Activated CD4-positive, alpha-beta T cell treated with anti-CD3 and anti-CD28 coated beads, Interleukin-2, amount 10 ng/mL, durations not matched to agents 24 days and 14 days (primary cell): ENCODE measurements around the gene CNTN4. TPM values are rescaled to one million over a fixed set of nuclear protein-coding genes. Genes with fewer than 3 reads are reported as not detected.

Experiments
- DNase-seq: peaks from one replicate; pipeline ENCODE4 v3.0.0; 2022
- H3K27ac Mint-ChIP-seq: one replicate; pipeline ENCODE4 v1.8.0; 2022; ENCODE audit warnings: mild to moderate bottlenecking, mixed read lengths
- H3K27me3 Mint-ChIP-seq: one replicate; pipeline ENCODE4 v1.8.0; 2022; ENCODE audit warnings: mixed read lengths
- H3K36me3 Mint-ChIP-seq: one replicate; pipeline ENCODE4 v1.8.0; 2022; ENCODE audit warnings: low read depth, mild to moderate bottlenecking, mixed read lengths
- H3K4me1 Mint-ChIP-seq: one replicate; pipeline ENCODE4 v1.8.0; 2021; ENCODE audit warnings: mixed read lengths
- H3K4me3 Mint-ChIP-seq: one replicate; pipeline ENCODE4 v1.8.0; 2022; ENCODE audit warnings: mild to moderate bottlenecking, moderate library complexity, mixed read lengths
- H3K9me3 Mint-ChIP-seq: one replicate; pipeline ENCODE4 v1.8.0; 2021; ENCODE audit warnings: mixed read lengths
- intact Hi-C: fragments of 100-400 bp; cut with micrococcal nuclease; formaldehyde crosslinking; loops from one replicate; pipeline ENCODE4 v1.15.1; 2023
- total RNA-seq: library from RNA; stranded (reverse); gene quantifications from 2 replicates; pipeline ENCODE4 v1.2.3, GENCODE V29; 2022

The CNTN4 gene
- total RNA-seq, 1 donor from 2014 or later, result not detected

DNA sequence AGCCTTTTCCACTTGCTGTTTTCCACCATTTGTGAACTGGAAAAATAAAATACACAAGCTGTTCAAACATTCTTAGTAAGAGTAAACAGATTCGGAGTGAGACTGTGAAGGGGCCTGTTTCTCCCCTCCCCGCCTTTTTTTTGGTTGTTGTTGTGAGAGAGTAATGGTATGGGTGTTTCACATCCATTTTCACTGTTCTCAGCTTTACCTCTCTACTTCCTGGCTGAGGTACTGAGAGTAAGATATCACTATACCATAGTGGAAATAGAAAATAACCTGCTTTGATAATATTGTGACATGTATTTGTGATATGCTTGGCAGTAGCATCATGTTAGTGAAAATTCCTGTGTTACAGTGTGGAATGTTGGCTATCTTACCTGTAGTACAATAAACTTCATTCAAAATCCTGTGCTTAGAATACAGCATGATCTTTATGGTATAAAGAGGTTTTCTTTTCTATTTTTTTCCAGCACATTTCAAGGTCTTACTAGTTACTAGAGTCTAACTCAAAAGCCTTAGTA is 12.0 kb downstream of the CNTN4 start:
- Mint-ChIP-seq H3K27me3 (no peaks in the 10 kb centered on the region), H3K9me3 (peaks cover 5% of the 10 kb centered on the region), H3K36me3 (no peaks in the 10 kb centered on the region), H3K4me3 (no peak overlapping the region), H3K4me1 (no peaks in the 10 kb centered on the region), H3K27ac (no peak overlapping the region)
- intact Hi-C loops, result no loop called here
- no peak for DNase-seq

DNA sequence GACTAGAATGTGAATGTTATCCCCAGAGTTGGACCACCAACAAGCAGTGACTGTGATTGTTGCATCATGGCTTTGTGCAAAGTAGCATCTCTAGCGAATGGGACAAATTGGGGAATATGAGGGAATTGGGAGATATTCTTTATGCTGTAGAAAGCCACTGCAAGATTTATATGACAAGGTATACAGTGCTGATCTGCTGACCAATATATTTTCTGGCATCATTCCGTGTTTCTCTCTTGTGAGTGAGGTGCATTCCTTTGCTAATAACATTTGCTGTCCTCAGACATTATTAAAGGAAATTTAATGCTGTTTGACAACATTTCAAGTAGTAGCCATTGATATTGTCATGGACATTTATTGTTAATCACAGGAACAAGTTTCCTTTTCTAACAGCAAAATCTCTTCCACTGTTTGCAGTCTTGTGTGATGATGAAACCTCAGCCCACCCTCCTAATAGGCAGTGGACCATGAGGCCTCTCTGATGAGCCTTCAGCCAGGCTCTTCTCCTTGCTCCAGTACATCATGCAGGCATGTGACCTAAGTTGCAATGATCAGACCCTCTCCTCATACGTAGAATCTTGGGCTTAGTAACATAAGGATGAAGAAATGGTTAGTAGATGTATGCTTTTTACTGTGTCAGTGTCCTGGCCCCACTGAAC is 16.1 kb downstream of the CNTN4 start:
- intact Hi-C loops, result no loop called here
- Mint-ChIP-seq H3K36me3 (no peaks in the 10 kb centered on the region), H3K9me3 (no peaks in the 10 kb centered on the region), H3K4me3 (no peak overlapping the region), H3K27ac (no peak overlapping the region), H3K4me1 (no peaks in the 10 kb centered on the region), H3K27me3 (no peaks in the 10 kb centered on the region)
- no peak for DNase-seq

DNA sequence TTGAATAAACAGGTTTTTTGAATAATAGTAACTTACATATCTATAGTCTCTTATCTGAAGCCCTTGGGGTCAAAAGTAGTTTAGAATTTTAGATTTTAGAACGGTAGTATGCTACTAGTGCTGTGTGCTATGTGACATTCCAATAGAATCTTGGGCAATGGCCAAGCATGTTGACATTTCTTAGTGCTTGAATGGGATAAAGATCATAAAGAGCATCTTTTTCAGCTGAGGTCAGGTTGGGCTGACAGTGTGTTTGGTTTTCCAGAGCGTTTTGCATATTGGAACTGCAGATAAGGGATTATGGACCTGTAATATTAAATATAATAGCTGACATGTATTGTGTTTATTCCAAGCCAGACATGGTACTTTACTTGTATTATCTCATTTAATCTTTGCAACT is 32.1 kb downstream of the CNTN4 start:
- DNase-seq, result no peak
- intact Hi-C loops, result no loop called here
- no peak overlapping the region for H3K27ac Mint-ChIP-seq
- no peaks in the 10 kb centered on the region for H3K9me3 Mint-ChIP-seq
- H3K27me3 Mint-ChIP-seq, result no peaks in the 10 kb centered on the region
- H3K36me3 Mint-ChIP-seq, result no peaks in the 10 kb centered on the region
- H3K4me3 Mint-ChIP-seq, result no peak overlapping the region
- no peaks in the 10 kb centered on the region for H3K4me1 Mint-ChIP-seq

GRCh38 chr3:2133146-2133545 is 34.5 kb downstream of the CNTN4 start:
- H3K36me3 Mint-ChIP-seq, result no peaks in the 10 kb centered on the region
- H3K4me1 Mint-ChIP-seq, result no peaks in the 10 kb centered on the region
- H3K4me3 Mint-ChIP-seq, result no peak overlapping the region
- H3K27me3 Mint-ChIP-seq, result no peaks in the 10 kb centered on the region
- no peak for DNase-seq
- H3K27ac Mint-ChIP-seq, result no peak overlapping the region
- no peaks in the 10 kb centered on the region for H3K9me3 Mint-ChIP-seq
- intact Hi-C loops, result no loop called here

- Mint-ChIP-seq H3K36me3 (no peaks in the 10 kb centered on the region), H3K9me3 (no peaks in the 10 kb centered on the region), H3K27me3 (no peaks in the 10 kb centered on the region), H3K27ac (no peak overlapping the region), H3K4me1 (no peaks in the 10 kb centered on the region), H3K4me3 (no peak overlapping the region)
- intact Hi-C loops, result no loop called here
- DNase-seq, result no peak
Measured at GRCh38 chr3:2137651-2138050, 39.0 kb downstream of the CNTN4 start.

- intact Hi-C loops, result no loop called here
Measured at GRCh38 chr3:2141482-2141881, 42.8 kb downstream of the CNTN4 start.

GRCh38 chr3:2148561-2149340 is 50.1 kb downstream of the CNTN4 start:
- intact Hi-C loops, result no loop called here
- no peaks in the 10 kb centered on the region for H3K4me1 Mint-ChIP-seq
- no peaks in the 10 kb centered on the region for H3K9me3 Mint-ChIP-seq
- no peak overlapping the region for H3K4me3 Mint-ChIP-seq
- H3K27ac Mint-ChIP-seq, result no peak overlapping the region
- DNase-seq, result no peak
- no peaks in the 10 kb centered on the region for H3K36me3 Mint-ChIP-seq
- no peaks in the 10 kb centered on the region for H3K27me3 Mint-ChIP-seq

More at GRCh38 chr3:2141482-2141881, 42.8 kb downstream of the CNTN4 start:
- H3K36me3 Mint-ChIP-seq, result no peaks in the 10 kb centered on the region
- H3K27me3 Mint-ChIP-seq, result no peaks in the 10 kb centered on the region
- no peaks in the 10 kb centered on the region for H3K4me1 Mint-ChIP-seq
- H3K4me3 Mint-ChIP-seq, result no peak overlapping the region
- no peaks in the 10 kb centered on the region for H3K9me3 Mint-ChIP-seq
- H3K27ac Mint-ChIP-seq, result no peak overlapping the region
- no peak for DNase-seq

- H3K9me3 Mint-ChIP-seq, result no peaks in the 10 kb centered on the region
- H3K27me3 Mint-ChIP-seq, result no peaks in the 10 kb centered on the region
- H3K4me3 Mint-ChIP-seq, result no peak overlapping the region
- H3K4me1 Mint-ChIP-seq, result no peaks in the 10 kb centered on the region
- no peak overlapping the region for H3K27ac Mint-ChIP-seq
- no peak for DNase-seq
- H3K36me3 Mint-ChIP-seq, result no peaks in the 10 kb centered on the region
- intact Hi-C loops, result no loop called here
Measured at GRCh38 chr3:2153053-2153452, 54.4 kb downstream of the CNTN4 start.

GRCh38 chr3:2153547-2153946 is 54.9 kb downstream of the CNTN4 start:
- Mint-ChIP-seq H3K36me3 (no peaks in the 10 kb centered on the region), H3K27me3 (no peaks in the 10 kb centered on the region), H3K9me3 (no peaks in the 10 kb centered on the region), H3K4me1 (no peaks in the 10 kb centered on the region), H3K4me3 (no peak overlapping the region), H3K27ac (no peak overlapping the region)
- intact Hi-C loops, result no loop called here
- DNase-seq, result no peak

- intact Hi-C loops, result no loop called here
- DNase-seq, result no peak
- Mint-ChIP-seq H3K4me3 (no peak overlapping the region), H3K9me3 (no peaks in the 10 kb centered on the region), H3K27ac (no peak overlapping the region), H3K27me3 (no peaks in the 10 kb centered on the region), H3K4me1 (no peaks in the 10 kb centered on the region), H3K36me3 (no peaks in the 10 kb centered on the region)
Measured at GRCh38 chr3:2154621-2155020, 56.0 kb downstream of the CNTN4 start.

- no peak overlapping the region for H3K27ac Mint-ChIP-seq
- no peaks in the 10 kb centered on the region for H3K27me3 Mint-ChIP-seq
- H3K4me3 Mint-ChIP-seq, result no peak overlapping the region
- H3K9me3 Mint-ChIP-seq, result no peaks in the 10 kb centered on the region
- intact Hi-C loops, result no loop called here
- no peaks in the 10 kb centered on the region for H3K36me3 Mint-ChIP-seq
- DNase-seq, result peak; percentile 56
- H3K4me1 Mint-ChIP-seq, result no peaks in the 10 kb centered on the region
Measured at GRCh38 chr3:2156244-2156847, 57.7 kb downstream of the CNTN4 start.

DNA sequence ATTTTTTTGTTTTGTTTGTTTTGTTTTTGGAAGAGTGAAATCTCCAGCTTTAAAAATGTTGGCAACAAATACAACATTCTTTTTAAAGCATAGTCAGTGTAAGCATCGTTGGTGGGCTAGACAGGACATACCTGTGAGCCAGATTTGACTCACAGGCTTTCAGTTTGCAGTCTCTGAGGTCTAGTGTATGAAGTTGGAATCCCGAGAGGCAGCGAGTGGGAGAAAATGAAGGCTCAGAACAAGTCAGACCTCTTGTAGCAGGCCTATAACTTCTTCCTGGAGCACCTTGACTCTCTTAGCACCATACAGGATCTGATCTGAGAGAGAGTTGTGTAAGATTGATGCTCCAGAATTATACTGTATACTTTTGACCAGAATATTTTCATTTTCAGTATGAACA is 60.2 kb downstream of the CNTN4 start:
- Mint-ChIP-seq H3K27me3 (no peaks in the 10 kb centered on the region), H3K36me3 (no peaks in the 10 kb centered on the region), H3K9me3 (no peaks in the 10 kb centered on the region), H3K4me3 (no peak overlapping the region), H3K27ac (no peak overlapping the region), H3K4me1 (no peaks in the 10 kb centered on the region)
- no peak for DNase-seq
- intact Hi-C loops, result no loop called here

- H3K36me3 Mint-ChIP-seq, result no peaks in the 10 kb centered on the region
- H3K27me3 Mint-ChIP-seq, result no peaks in the 10 kb centered on the region
- DNase-seq, result no peak
- no peak overlapping the region for H3K4me3 Mint-ChIP-seq
- intact Hi-C loops, result no loop called here
- no peaks in the 10 kb centered on the region for H3K4me1 Mint-ChIP-seq
- no peaks in the 10 kb centered on the region for H3K9me3 Mint-ChIP-seq
- no peak overlapping the region for H3K27ac Mint-ChIP-seq
Measured at GRCh38 chr3:2166552-2166951, 67.9 kb downstream of the CNTN4 start.

DNA sequence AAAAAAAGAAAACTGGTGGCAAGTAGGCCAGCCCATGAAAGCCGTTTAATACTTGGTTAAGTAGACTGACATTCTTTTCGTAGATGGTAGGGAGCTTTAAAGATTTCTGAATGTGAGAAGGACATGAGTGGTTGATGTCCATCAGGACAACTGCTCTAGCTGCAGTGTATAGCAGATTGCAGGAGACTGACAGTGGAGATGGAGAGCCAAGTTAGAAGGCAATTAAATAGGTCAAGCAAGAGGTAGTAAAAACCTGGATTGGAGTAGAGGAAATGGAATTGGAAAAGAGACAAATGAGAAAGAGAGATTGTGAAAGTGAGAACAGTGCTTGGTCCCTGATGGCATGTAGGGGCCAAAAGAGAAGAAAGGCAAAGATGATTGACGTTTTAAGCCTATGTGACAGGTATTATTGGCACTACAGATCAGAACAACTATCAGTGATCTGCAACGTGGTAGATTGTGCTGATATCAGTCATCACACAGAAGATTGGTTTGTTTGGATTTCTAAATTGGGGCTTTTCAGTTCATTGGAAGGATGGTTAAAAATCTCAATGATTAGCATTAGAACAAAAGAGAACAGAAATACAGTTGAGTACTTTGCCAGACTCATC is 74.0 kb downstream of the CNTN4 start:
- no peak overlapping the region for H3K27ac Mint-ChIP-seq
- H3K4me1 Mint-ChIP-seq, result no peaks in the 10 kb centered on the region
- intact Hi-C loops, result no loop called here
- no peak overlapping the region for H3K4me3 Mint-ChIP-seq
- H3K27me3 Mint-ChIP-seq, result no peaks in the 10 kb centered on the region
- DNase-seq, result no peak
- no peaks in the 10 kb centered on the region for H3K9me3 Mint-ChIP-seq
- H3K36me3 Mint-ChIP-seq, result no peaks in the 10 kb centered on the region
